HG03457 (cell line): ENCODE results near the gene NMT1.
A peak's percentile ranks its signal among the peaks of the same experiment; 100 is the strongest.
"Not testable (repeated sequence)": the region's sequence is repeated elsewhere in the genome, so short reads cannot be mapped to it uniquely, and the experiment has no call there.

Experiments used
- ATAC-seq: cut with Tn5 transposase; IDR thresholded peaks from one replicate; pipeline ENCODE4 v1.9.1; 2021; ENCODE audit warnings: moderate number of reproducible peaks; ENCODE audit not compliant: unreplicated experiment

NMT1 gene

DNA sequence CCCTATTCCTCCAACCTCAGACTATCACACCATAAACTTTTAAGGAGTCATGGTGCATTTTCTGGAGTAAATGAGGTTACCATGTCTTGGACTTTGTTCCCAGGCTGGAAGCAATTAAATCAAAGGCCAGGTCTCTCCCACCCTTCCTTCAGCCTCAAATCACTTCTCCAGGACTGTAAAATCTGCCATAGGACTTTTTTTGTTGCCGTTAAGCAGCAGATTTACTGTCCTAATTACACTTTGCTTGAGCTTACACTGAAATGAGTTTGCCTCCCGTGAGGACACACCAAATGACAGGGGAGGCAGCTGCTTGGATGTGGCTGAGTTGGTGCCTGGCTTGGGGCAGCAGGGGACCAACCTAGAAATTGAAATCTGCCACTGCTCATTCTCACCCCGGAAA, 24.4 kb upstream of the NMT1 start:
- ATAC-seq, result no peak

DNA sequence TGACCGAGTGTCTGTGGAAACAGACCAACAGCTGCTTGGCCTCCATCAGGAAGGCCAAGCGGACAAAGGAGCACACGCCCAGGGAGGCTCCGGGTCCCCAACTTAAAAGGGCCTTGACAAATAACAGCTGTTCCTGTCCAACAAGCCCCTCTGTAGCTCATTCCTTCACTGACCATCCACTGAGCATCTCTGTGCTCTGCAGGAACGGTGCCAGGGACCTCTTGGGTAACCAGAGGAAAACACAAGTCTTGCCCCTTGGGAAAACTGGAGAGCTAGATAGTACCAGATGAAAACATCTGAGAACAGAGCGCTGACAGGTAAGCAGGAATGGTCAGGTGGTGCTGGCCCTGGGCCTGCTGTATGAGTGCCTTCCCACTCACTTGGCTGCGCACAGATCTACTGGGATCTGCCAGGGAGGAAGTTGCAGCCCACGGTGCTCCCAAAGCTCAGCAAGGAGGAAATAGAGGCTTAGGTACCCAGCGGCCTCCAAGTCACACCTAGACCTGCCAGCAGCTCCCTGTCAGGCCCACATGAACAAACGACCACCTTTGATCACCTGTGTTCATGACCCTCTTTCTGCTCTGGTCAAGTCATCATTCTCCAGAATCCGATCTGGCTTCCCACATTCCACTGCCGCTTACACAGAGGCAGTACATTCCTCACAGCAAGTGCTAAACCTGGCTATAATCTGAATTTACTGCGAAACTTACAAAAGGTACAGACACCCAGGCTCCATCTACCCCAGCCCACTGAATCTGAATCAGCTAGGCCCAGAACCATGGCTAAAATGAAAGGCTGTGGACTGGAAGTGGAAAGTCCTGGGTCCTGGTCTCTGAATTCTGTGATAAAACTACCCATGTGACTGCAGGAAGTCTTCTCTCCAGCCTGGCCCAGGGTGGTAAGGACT, 22.1 kb upstream of the NMT1 start:
- no peak for ATAC-seq

DNA sequence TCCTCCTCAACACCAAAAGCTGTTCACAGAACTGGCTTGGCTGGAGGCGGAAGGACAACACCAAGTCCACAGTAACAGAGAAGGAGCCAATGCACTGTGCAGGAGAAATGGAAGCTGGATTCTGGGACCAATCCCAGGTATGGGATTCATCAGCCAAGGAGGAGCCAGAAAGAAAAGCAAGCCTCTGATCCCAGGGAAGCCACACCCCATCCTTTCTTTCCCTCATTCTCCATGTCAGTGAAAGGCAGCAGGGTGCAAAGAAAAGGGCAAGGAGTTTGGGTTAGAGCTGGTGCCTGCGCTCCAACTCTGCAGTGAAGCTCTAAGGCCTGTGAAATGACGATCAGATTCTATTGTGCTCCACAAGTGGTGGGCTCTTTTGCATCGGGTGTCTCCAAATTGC, 20.7 kb upstream of the NMT1 start:
- ATAC-seq, result no peak

- ATAC-seq, result no peak
These were observed 18.6 kb upstream of the NMT1 start for GRCh38 chr17:45042346-45043120.

DNA sequence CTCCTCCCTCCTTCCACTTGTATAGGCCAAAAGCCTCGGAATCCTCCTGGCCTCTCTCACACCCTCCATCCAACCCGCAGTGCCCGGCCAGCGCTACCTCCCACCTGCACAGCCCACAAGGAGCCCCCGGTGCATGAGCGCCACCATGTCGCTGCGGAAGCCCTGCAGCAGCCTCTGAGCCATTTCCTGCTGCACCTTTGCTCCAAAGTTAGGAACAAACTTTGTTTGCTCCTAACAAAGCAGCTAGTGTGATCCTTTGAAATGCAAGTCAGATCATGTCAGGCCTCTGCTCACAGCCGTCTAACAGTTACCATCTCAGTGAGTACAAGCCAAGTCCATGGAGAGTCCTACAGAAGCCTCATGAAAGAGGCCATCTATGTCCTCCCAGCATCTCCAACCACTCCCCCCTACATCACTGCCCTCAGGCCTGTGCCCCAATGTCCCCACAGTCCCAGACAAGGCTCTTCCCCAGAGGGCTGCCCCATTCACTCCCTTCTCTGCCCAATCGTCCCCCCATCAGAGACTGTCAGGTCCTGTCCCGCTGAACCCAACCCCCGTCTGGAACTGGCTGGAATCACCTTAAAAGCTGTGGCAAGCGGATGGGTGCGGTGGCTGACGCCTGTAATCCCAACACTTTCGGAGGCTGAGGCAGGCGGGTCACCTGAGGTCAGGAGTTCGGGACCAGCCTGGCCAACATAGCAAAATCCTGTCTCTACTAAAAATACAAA, 17.1 kb upstream of the NMT1 start:
- ATAC-seq, result no peak

DNA sequence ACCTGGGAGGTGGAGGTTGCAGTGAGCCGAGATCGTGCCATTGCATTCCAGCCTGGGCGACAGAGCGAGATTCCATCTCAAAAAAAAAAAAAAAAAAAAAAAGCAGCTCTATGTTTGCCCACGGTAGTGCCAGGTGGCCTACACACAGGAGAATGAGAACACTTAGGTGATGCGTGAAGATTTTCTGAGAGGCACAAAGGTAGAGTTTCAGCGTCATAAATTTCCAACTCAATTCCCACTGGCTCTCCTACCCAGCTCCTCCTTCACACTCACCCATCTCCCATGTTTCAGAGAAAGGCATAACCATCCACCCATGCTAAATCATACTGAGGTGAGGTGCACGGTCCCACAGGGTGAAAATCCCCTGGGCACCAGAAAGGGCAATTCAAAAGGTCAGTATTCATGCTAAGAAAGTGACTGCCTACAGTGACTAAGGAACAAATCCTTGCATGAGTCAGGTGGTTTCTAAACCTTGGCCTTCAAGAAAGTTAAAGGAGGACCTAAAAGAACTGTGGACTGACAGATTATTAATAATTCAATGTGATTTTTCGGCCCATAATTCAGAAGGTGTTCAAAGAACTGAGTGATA, 14.5 kb upstream of the NMT1 start:
- ATAC-seq, result no peak

- no peak for ATAC-seq
These were observed 12.1 kb upstream of the NMT1 start for GRCh38 chr17:45048795-45049563.

GRCh38 chr17:45050481-45051059, 10.5 kb upstream of the NMT1 start:
- no peak for ATAC-seq

DNA sequence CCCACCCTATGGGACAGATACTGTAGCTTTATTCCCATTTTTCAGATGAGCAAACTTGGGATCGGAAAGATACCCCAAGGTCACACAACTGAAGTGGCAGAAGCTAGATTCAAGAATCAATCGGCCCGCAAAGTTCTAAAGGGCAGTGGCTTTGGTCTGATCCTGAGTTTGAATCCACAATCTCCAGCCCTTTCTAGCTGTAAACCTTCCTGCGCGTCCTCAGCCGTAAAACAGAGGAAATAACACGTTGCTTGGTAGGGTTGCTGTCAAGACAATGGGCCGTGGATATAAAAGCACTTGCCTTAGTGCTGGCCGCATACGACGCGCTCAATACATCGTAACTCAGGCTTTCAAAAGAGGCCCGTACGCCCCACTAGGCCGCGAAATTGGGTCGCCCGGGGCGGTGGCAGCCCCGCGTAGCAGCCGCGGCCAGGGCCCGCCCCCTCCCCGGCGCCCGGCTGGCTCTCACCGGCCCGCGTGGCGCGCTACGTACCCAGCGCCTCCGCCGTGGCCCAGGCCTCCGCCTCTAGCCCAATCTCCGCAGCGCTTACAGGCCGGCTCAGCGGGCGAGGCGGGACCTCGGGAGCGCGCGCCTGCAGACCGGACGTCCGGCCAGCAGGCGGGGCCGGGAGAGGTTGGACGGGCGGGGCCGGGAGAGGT, 9.9 kb upstream of the NMT1 start, which contains the start of gene DCAKD:
Gene DCAKD, minus strand, starts transcription at position 573 of the 660 bp plus-strand sequence. CDS start 16,747 bp downstream, outside the sequence.
- peak; percentile 80 for ATAC-seq

DNA sequence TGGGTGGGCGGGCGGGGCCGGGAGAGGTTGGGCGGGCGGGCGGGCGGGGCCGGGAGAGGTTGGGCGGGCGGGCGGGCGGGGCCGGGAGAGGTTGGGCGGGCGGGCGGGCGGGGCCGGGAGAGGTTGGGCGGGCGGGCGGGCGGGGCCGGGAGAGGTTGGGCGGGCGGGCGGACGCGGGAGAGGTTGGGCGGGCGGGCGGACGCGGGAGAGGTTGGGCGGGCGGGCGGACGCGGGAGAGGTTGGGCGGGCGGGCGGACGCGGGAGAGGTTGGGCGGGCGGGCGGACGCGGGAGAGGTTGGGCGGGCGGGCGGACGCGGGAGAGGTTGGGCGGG, 9.4 kb upstream of the NMT1 start:
- ATAC-seq, result not testable (repeated sequence)

DNA sequence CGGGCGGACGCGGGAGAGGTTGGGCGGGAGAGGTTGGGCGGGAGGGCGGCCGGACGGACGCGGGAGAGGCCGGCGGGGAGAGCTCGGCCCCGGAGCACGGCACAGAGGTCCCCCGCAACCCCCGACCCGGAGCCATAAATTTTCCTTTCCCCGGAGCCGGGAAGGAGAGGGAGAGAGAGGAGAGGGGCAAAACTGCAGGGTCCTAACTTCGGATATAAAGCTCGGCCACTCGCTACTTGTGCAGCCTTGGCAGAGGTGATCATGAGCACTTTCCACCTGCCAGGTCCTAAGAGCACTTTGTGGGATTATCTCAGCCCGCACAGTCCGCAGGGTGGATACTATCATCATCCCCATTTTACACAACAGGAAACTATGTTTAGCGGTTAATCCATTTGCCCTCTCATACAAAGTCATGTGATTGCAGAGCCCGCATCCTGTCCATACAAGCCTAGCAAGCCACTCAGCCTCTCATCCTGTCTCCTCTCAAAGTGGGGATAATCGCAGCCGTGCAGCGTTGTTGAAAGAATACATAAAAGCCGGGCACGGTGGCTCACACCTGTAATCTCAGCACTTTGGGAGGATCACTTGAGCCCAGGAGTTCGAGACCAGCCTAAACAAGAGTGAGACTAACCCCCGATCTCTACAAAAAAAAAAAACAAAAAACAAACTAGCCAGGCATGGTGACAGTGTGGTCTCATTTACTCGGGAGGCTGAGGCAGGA, 8.9 kb upstream of the NMT1 start:
- ATAC-seq, result no peak

DNA sequence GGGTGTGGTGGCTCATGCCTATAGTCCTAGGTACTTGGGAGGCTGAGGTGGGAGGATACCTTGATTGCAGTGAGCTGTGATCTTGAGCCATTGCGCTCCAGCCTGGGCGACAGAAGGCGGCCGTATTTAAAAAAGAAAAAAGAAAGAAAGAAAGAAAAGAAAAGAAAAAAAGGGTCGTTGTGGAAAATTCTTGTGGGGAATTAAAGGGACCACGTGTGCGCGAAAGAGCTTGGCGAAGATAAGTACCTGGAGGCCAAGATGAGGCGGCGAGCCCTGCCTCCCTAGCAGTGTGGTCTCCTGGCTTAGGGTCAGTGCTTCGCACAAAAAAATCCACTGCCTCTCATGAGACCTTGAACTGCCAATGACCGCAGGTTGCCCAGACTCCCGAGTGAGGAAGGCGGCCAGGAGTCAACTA, 728 bp upstream of the NMT1 start:
- ATAC-seq, result no peak

GRCh38 chr17:45061606-45062205, 589 bp downstream of the NMT1 start:
- no peak for ATAC-seq

GRCh38 chr17:45063198-45063597, 2.1 kb downstream of the NMT1 start:
- ATAC-seq, result no peak

DNA sequence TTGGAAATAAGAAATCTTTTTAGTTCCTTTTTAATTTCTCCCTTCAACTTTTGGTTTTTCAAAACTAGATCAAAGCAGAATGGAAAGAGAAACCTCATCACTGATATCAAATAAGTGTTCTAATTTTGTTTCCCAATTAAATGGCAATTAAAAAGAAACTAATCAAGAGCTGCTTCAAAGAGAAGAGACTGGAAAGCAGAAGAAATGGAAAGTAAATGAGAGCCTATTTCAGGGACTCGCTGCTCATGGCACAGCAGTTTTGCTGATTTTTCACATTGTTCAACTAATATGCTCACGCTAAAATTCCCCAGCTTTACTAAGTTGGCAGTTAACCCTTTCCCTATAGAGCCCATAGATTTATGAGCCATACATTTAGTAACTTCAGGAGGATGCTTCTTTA, 6.5 kb downstream of the NMT1 start:
- ATAC-seq, result no peak

DNA sequence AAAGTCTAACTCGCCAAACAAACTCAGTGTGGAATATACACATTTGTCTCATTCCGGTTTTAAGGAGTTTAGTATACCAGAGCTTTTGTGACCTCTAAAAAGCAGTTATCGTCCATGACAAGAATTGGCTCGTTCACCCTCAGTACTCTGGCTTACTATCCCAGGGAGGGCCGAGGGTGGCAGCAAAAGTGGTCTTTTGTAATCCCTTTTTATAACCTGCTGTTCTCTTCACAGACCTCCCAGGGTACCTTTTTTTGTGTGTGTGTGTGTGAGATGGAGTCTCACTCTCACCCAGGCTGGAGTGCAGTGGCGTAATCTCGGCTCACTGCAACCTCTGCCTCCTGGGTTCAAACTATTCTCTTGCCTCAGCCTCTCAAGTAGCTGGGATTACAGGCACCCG, 8.9 kb downstream of the NMT1 start:
- ATAC-seq, result no peak

GRCh38 chr17:45070809-45071208, 9.7 kb downstream of the NMT1 start:
- ATAC-seq, result no peak

DNA sequence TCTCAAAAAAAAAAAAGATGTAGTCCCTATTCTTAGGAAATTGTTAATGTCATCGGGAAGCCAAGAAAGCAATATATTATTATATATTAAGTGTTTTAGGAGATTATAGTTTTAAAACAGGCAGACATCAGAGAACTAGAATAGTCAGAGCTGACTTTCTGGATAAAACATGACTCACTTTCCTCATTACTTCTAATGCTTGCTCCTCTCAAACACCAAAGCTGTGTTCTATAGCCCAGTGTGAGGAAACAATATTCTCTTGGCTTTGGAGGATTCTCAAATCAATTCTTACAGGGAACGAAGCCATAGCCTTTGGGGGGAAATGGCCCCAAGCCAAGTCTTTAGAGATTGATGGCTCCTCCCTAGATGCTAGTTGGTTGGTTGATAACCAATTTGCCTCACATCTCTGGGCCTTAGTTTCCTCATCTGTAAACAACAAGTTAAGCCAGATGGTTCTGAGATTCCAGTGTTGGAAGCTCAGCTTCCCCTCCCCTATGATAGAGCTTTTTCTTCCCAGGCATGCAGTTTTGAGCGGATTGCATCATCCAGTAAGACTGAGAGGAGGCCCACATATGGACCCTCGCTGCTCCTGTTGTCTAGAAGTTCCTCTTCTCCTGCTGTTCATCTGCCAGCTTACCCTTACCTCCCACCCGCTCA, 12.4 kb downstream of the NMT1 start:
- no peak for ATAC-seq
